ENCODE data around the gene C21orf91. TPM values are rescaled to one million over a fixed set of nuclear protein-coding genes. Genes with fewer than 3 reads are reported as not detected.

C21orf91 gene
- polyA plus RNA-seq, 3 donors = 4.6 to 22.3 (median 18.9) TPM

- H3K4me2 ChIP-seq (replicated peaks; ENCODE audit: extremely low read depth, low read length, poor library complexity, severe bottlenecking) = no peak overlapping the region
- Mint-ChIP-seq H3K27ac (peak overlapping the region in 2 of 7 donors; percentile 25 to 34), H3K9me3 (peaks cover 0 to 6% (median 0%) of the 10 kb centered on the region in 7 donors), H3K4me3 (no peak overlapping the region), H3K4me1 (peaks cover 36% of the 10 kb centered on the region), H3K27me3 (ENCODE audit: low read depth in 3 of 3) (no peaks in the 10 kb centered on the region), H3K36me3 (peaks cover 23 to 26% of the 10 kb centered on the region in 2 donors)
- H3K9me3 ChIP-seq (replicated peaks in 1 of 2; ENCODE audit: control insufficient read depth in 1 of 2, insufficient read depth in 1 of 2, low read length in 2 of 2) = no peaks in the 10 kb centered on the region
- TF ChIP-seq CTCF (IDR thresholded peaks at IDR 0.05) = no peak
- H2AFZ ChIP-seq (ENCODE audit: insufficient read depth, low read depth, low read length, poor library complexity, severe bottlenecking) = no peak overlapping the region
- no peak for DNase-seq
- H3K27me3 ChIP-seq (ENCODE audit: control insufficient read depth in 2 of 2, insufficient read depth in 2 of 2, low read length in 2 of 2) = no peaks in the 10 kb centered on the region
- no peaks in the 10 kb centered on the region for H4K20me1 ChIP-seq (ENCODE audit: insufficient read depth, low read length)
- peaks cover 23 to 28% of the 10 kb centered on the region in 2 donors for H3K4me1 ChIP-seq (ENCODE audit: control insufficient read depth in 1 of 2, insufficient read depth in 2 of 2, low read length in 2 of 2)
- no peak overlapping the region for H3K4me3 ChIP-seq (replicated peaks in 1 of 3; ENCODE audit: low read depth in 2 of 3, low read length in 3 of 3)
- H3K9ac ChIP-seq (ENCODE audit: insufficient read depth, low read length, poor library complexity, severe bottlenecking) = no peak overlapping the region
- H3K36me3 ChIP-seq (replicated peaks in 1 of 2; ENCODE audit: control insufficient read depth in 1 of 2, insufficient read depth in 2 of 2, low read length in 2 of 2) = peaks cover 10 to 34% of the 10 kb centered on the region in 2 donors
- peaks cover 83% of the 10 kb centered on the region for H3K79me2 ChIP-seq (ENCODE audit: insufficient read depth, low read length)
- peak overlapping the region in 1 of 2 donors; percentile 94 for H3K27ac ChIP-seq (ENCODE audit: low read depth in 1 of 2, low read length in 2 of 2)
- intact Hi-C loops (cut with micrococcal nuclease) = no loop called here
- no CpG with 5 or more reads among the region's 1 CpG for WGBS (ENCODE audit: insufficient coverage)
Observed at GRCh38 chr21:17796503-17796902, 22.7 kb downstream of the C21orf91 start.

- Histone ChIP-seq H4K20me1 (ENCODE audit: insufficient read depth, low read length) (no peaks in the 10 kb centered on the region), H3K27me3 (ENCODE audit: control insufficient read depth in 2 of 2, insufficient read depth in 2 of 2, low read length in 2 of 2) (no peaks in the 10 kb centered on the region), H3K4me3 (replicated peaks in 1 of 3; ENCODE audit: low read depth in 2 of 3, low read length in 3 of 3) (no peak overlapping the region), H3K36me3 (replicated peaks in 1 of 2; ENCODE audit: control insufficient read depth in 1 of 2, insufficient read depth in 2 of 2, low read length in 2 of 2) (peaks cover 10 to 39% of the 10 kb centered on the region in 2 donors), H3K9ac (ENCODE audit: insufficient read depth, low read length, poor library complexity, severe bottlenecking) (no peak overlapping the region), H3K9me3 (replicated peaks in 1 of 2; ENCODE audit: control insufficient read depth in 1 of 2, insufficient read depth in 1 of 2, low read length in 2 of 2) (no peaks in the 10 kb centered on the region), H2AFZ (ENCODE audit: insufficient read depth, low read depth, low read length, poor library complexity, severe bottlenecking) (no peak overlapping the region), H3K4me2 (replicated peaks; ENCODE audit: extremely low read depth, low read length, poor library complexity, severe bottlenecking) (no peak overlapping the region), H3K27ac (ENCODE audit: low read depth in 1 of 2, low read length in 2 of 2) (peak overlapping the region in 1 of 2 donors; percentile 94), H3K79me2 (ENCODE audit: insufficient read depth, low read length) (peaks cover 80% of the 10 kb centered on the region), H3K4me1 (ENCODE audit: control insufficient read depth in 1 of 2, insufficient read depth in 2 of 2, low read length in 2 of 2) (peaks cover 23 to 28% of the 10 kb centered on the region in 2 donors)
- Mint-ChIP-seq H3K4me1 (peaks cover 36% of the 10 kb centered on the region), H3K27ac (peak overlapping the region in 3 of 7 donors; percentile 56 to 85 (median 64)), H3K27me3 (ENCODE audit: low read depth in 3 of 3) (no peaks in the 10 kb centered on the region), H3K9me3 (peaks cover 0 to 2% (median 0%) of the 10 kb centered on the region in 7 donors), H3K4me3 (no peak overlapping the region), H3K36me3 (peaks cover 25 to 27% of the 10 kb centered on the region in 2 donors)
- intact Hi-C loops (cut with micrococcal nuclease) = no loop called here
- TF ChIP-seq CTCF (IDR thresholded peaks at IDR 0.05) = no peak
- WGBS (ENCODE audit: insufficient coverage) = no CpG with 5 or more reads among the region's 1 CpG
- DNase-seq = peak in 1 of 3 donors; percentile 23
Observed at GRCh38 chr21:17796037-17796403, 23.1 kb downstream of the C21orf91 start.

All from CD14-positive monocyte (primary cell).